Psoas muscle (tissue), 8 donors: ENCODE results near the gene ZNF561. TPM values are rescaled to one million over a fixed set of nuclear protein-coding genes. Genes with fewer than 3 reads are reported as not detected.
"Not testable (repeated sequence)": the region's sequence is repeated elsewhere in the genome, so short reads cannot be mapped to it uniquely, and the experiment has no call there.

ENCODE experiments used
- ATAC-seq, 4 donors: fragments of 200-7000 bp; cut with Tn5 transposase; one replicate each; pipeline ENCODE4 v1.9.1; 2020; ENCODE audit warnings: moderate library complexity in 3 of 4, mild to moderate bottlenecking in 2 of 4
- DNase-seq, 2 donors: peaks; one replicate each; pipeline ENCODE4 v3.0.0-alpha.2; 2020
- H3K27ac ChIP-seq: fragments of 200-600 bp; one replicate; pipeline ENCODE4 v1.8.0; 2022
- H3K27me3 ChIP-seq, 3 donors: fragments of 200-600 bp in 1 of 3; one replicate each; pipeline versions ENCODE4 v1.6.1 to v1.8.0; 2013 to 2022; ENCODE audit warnings: low read length in 2 of 3, mild to moderate bottlenecking in 2 of 3, moderate library complexity in 1 of 3; ENCODE audit not compliant: insufficient read depth in 3 of 3
- H3K36me3 ChIP-seq, 2 donors: fragments of 200-600 bp in 1 of 2; one replicate each; pipeline versions ENCODE4 v1.6.1 to v1.8.0; 2013 to 2022; ENCODE audit warnings: low read depth in 1 of 2, mild to moderate bottlenecking in 1 of 2, moderate library complexity in 1 of 2; ENCODE audit not compliant: insufficient read depth in 1 of 2
- H3K4me1 ChIP-seq: fragments of 200-600 bp; one replicate; pipeline ENCODE4 v1.8.0; 2022
- H3K4me3 ChIP-seq: fragments of 200-600 bp; one replicate; pipeline ENCODE4 v1.8.0; 2022; ENCODE audit warnings: mild to moderate bottlenecking
- H3K9me3 ChIP-seq: fragments of 200-600 bp; one replicate; pipeline ENCODE4 v1.8.0; 2022
- CTCF ChIP-seq: fragments of 200-600 bp; IDR thresholded peaks from one replicate; pipeline ENCODE4 v1.8.0; 2022; ENCODE audit warnings: antibody characterized with exemption
- WGBS, 3 donors: extraction: QIAGEN DNeasy Blood & Tissue Kit; methylation state at CpG; one replicate each; pipeline versions ENCODE4 v1.1.6 to v1.1.7; 2013; 5-methylcytosine and 5-hydroxymethylcytosine counted together
- intact Hi-C, 2 donors: fragments of 100-400 bp; cut with DNase I; formaldehyde crosslinking; loops; one replicate each; pipeline versions ENCODE4 v1.11.0 to v1.14.2; 2022
- long read RNA-seq, 2 donors: library from polyadenylated mRNA; unstranded; transcript quantifications; one replicate each; pipeline ENCODE4 v2.0.0, GENCODE V29; 2021
- polyA plus RNA-seq, 3 donors: library from polyadenylated mRNA; stranded (reverse); fragments of 200-250 nt; gene quantifications; one replicate each; pipeline ENCODE4 v1.2.3, GENCODE V29; 2013
- total RNA-seq, 4 donors: library from RNA; stranded (reverse); fragmentation: NEBNext Ultra II Directional in 2 of 4; extraction: Animal tissue kit (Norgen Biotek cat#: 25700) in 2 of 4; gene quantifications; one replicate each; pipeline versions ENCODE4 v1.2.1 to v1.2.4, GENCODE V29; 2021 to 2023
- donor health status: healthy with polysubstance abuse.
- donor health status: DM: no; HTN: no; CAD: no; lungs with moderate emphysema.
- donor health status: Bipolar disorder and iron deficiency.
- donor health status: healthy.
- donor health status: DM: yes; HTN: yes; CAD: no.
- donor health status: DM: no; HTN: no; CAD: no.
- donor health status: DM: no; HTN: no; CAD: no.
- donor health status: DM: yes; HTN: yes; CAD: no.

ZNF561 gene
- total RNA-seq (10 to 100 TPM in 3 of 4 donors, 1 to 10 TPM in 1; 8.2 to 17.9 (median 14.3) TPM), polyA plus RNA-seq (10 to 100 TPM in 2 of 3 donors, 1 to 10 TPM in 1; 8.7 to 20.5 (median 19.3) TPM)
- long read RNA-seq, donor 1, partial matches to known transcripts = 0 of 1 reads
- long read RNA-seq, donor 1, other reads (novel, unspliced or antisense) = 1 of 1 reads
- long read RNA-seq, donor 2, full-length matches to known transcripts = 4 of 7 reads
- long read RNA-seq, donor 2, partial matches to known transcripts = 0 of 7 reads
- long read RNA-seq, donor 2, other reads (novel, unspliced or antisense) = 3 of 7 reads

DNA sequence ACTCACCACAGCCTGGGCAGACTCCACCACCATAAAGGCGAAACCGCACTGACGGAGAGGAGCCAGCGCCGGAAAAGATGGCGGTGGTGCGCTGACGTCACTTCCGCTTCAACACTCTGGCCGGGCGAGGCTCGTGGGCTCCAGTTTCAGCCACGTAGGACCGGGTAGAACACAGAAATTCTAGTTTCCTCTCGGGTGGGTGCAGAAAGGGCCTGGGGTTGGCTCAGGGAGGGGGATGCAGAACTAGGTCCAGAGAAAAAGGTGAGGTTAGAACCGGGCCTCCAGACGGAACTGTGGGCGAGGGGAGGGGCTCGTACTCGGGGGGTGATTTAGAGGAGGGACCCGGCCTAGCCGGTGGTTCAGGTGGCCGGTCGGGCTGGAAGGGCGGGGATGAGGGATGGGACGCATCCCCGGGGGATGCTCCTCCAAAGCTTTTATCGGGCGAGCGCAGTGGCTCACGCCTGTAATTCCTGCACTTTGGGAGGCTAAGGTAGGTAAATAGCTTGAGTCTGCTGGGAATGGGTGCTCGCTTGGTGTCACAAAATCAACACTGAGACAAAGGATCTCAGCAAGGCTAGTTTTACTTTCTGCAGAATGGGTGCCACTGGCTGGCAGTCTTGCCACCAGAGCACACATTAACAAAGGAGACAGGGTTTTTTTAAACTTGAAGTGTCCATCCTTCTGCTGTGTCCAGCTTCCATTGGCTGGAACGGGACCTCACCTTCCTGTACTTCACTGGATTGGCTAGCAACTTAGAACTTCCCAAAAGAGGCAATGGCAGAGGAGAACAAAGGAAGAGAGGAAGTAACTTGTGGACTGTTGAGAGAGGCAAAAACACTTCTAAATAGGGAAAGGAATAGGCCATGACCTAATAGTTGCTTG is at the start of gene ZNF561:
Gene ZNF561 (minus strand): TSS at position 77 of the 882 bp plus-strand sequence. CDS start 1,776 bp downstream, outside the sequence.
- H3K27ac ChIP-seq = peak within 1 kb of the TSS; percentile 84
- WGBS, 3 donors = 1% methylated on average over 33 of the region's 33 CpGs
- TF ChIP-seq CTCF = no peak
- peaks cover 14 to 34% of the 10 kb centered on the region in 2 donors for H3K36me3 ChIP-seq
- peak within 1 kb of the TSS; percentile 94 for H3K4me3 ChIP-seq
- intact Hi-C loops = loop anchor here in 1 of 2 donors (5.0 to 10.0 kb wide), 2 partner anchors 39 to 143 kb away; partner anchors contain the start of genes ZNF121 and ZNF846
- no peaks in the 10 kb centered on the region for H3K27me3 ChIP-seq
- ATAC-seq = peak; percentile 93 to 98 (median 96)
- peaks cover 15% of the 10 kb centered on the region for H3K4me1 ChIP-seq
- no peaks in the 10 kb centered on the region for H3K9me3 ChIP-seq
- peak; percentile 84 to 93 for DNase-seq

DNA sequence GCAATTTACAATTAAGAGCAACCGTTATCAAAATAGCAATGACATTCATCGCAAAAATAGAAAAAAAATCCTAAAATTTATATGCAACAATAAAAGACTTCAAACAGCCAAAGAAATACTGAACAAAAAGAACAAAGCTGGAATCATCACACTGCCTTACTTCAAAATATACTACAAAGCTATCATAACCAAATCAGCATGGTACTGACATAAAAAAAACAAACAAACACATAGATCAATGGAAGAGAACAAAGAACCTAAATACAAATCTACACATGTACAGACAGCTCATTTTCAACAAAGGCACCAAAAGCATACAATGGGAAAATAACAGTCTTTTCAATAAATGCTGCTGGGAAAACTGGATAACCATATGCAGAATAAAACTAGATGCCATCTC is 47.5 kb upstream of the ZNF561 start:
- Histone ChIP-seq H3K27me3 (no peaks in the 10 kb centered on the region), H3K27ac (no peak overlapping the region), H3K4me1 (no peaks in the 10 kb centered on the region), H3K4me3 (no peak overlapping the region), H3K36me3 (peaks cover 5 to 8% of the 10 kb centered on the region in 2 donors), H3K9me3 (peaks cover 40% of the 10 kb centered on the region)
- no peak for DNase-seq
- TF ChIP-seq CTCF = no peak
- intact Hi-C loops = no loop called here
- 97 to 99% (median 99%) methylated on average over 2 of the region's 2 CpGs for WGBS, 3 donors
- ATAC-seq = no peak

DNA sequence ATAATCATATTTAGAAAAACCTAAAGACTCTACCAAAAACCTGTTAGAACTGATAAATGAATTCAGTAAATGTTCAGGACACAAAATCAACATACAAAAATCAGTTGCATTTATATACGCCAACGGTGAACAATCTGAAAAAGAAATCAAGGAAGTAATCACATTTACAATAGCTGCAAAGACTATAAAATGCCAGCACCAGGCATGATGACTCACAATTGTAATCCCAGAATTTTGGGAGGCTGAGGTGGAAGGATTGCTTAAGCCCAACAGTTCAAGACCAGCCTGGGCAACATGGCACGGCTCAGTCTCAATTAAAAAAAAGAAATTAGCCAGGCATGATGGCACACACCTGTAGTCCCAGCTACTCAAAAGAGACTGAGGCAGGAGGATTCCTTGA is 46.9 kb upstream of the ZNF561 start:
- DNase-seq = no peak
- H3K4me3 ChIP-seq = no peak overlapping the region
- H3K36me3 ChIP-seq = peaks cover 5 to 8% of the 10 kb centered on the region in 2 donors
- no peaks in the 10 kb centered on the region for H3K4me1 ChIP-seq
- H3K27ac ChIP-seq = no peak overlapping the region
- WGBS, 3 donors = 89 to 91% (median 91%) methylated on average over 3 of the region's 3 CpGs
- intact Hi-C loops = no loop called here
- H3K27me3 ChIP-seq = no peaks in the 10 kb centered on the region
- peaks cover 33% of the 10 kb centered on the region for H3K9me3 ChIP-seq
- no peak for TF ChIP-seq CTCF
- ATAC-seq = no peak

DNA sequence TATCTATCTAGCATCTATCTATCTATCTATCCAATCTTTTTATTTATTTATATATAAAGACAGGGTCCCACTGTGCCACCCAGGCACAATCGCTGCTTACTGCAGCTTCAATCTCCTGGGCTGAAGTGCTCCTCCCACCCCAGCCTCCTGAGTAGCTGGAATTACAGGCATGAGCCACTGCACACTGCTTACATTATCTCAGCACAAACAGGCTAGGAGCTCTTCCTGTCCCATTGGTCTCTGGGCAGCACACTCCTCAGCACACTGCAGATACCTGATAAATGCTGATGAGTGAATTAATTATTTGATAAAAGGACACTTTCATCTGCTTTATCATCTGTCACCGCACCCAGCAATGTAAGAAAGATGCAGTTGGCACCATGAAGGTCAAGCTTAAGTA is 37.7 kb upstream of the ZNF561 start:
- Histone ChIP-seq H3K4me1 (no peaks in the 10 kb centered on the region), H3K4me3 (no peak overlapping the region), H3K9me3 (peaks cover 6% of the 10 kb centered on the region), H3K36me3 (peaks cover 6 to 54% of the 10 kb centered on the region in 2 donors), H3K27me3 (no peaks in the 10 kb centered on the region), H3K27ac (no peak overlapping the region)
- no peak for DNase-seq
- 82 to 96% (median 93%) methylated on average over 2 of the region's 2 CpGs for WGBS, 3 donors
- no peak for TF ChIP-seq CTCF
- intact Hi-C loops = no loop called here
- ATAC-seq = no peak

DNA sequence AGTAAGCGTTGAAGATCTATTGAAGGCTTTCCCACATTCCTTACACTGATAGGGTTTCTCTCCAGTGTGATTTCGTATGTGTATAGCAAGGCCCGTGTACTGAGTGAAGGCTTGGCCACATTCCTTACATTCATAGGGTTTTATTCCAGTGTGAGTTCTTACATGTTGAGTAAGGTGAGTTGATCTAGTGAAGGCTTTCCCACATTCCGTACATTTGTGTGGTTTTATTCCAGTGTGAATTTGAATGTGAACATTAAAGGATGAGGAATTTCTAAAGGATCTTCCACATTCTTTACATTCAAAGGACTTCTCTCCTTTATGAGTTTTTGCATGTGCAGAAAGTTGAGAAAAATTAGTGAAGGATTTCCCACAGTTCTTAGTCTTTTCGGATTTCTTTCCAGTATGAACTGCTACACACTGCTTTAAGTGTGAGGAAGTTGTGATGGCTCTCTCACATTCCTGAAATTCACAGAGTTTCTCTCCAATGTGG is 32.1 kb upstream of the ZNF561 start:
- ATAC-seq, H3K4me1 ChIP-seq, H3K27me3 ChIP-seq, intact Hi-C loops, H3K27ac ChIP-seq, DNase-seq, H3K4me3 ChIP-seq: not testable (repeated sequence)
- Histone ChIP-seq H3K9me3 (peaks cover 28% of the 10 kb centered on the region), H3K36me3 (peaks cover 10 to 86% of the 10 kb centered on the region in 2 donors)
- WGBS, 3 donors = 91 to 93% (median 92%) methylated on average over 5 of the region's 5 CpGs

GRCh38 chr19:9651464-9651863 is 30.4 kb upstream of the ZNF561 start:
- intact Hi-C loops, H3K27me3 ChIP-seq, H3K27ac ChIP-seq, H3K4me3 ChIP-seq, DNase-seq, ATAC-seq, H3K4me1 ChIP-seq: not testable (repeated sequence)
- H3K36me3 ChIP-seq = peaks cover 10 to 78% of the 10 kb centered on the region in 2 donors
- 97 to 98% (median 97%) methylated on average over 3 of the region's 3 CpGs for WGBS, 3 donors
- H3K9me3 ChIP-seq = peaks cover 28% of the 10 kb centered on the region
